SK-N-MC (cell line): ENCODE data around the gene GLT8D2.

Experiments used
- EZH2 ChIP-seq: fragments of 200-600 bp; sonication (generic); IDR thresholded peaks from one replicate; pipeline ENCODE4 v1.6.1; 2017; ENCODE audit warnings: antibody characterized with exemption
- POLR2AphosphoS5 ChIP-seq: IDR thresholded peaks from 2 replicates; pipeline ENCODE4 v1.6.1; 2012; ENCODE audit warnings: mild to moderate bottlenecking, low read depth, low read length, borderline replicate concordance

GRCh38 chr12:103960616-103961227 lies 89.3 kb downstream of the GLT8D2 start:
- TF ChIP-seq EZH2 (no peak), POLR2AphosphoS5 (no peak)
